Mesendoderm (in vitro differentiated cells): Measurements from ENCODE around the gene SH3GL3.

Source experiments
- DNase-seq: peaks from one replicate; pipeline ENCODE4 v3.0.0; 2013
- H2AK5ac ChIP-seq: 2 replicates; pipeline ENCODE4 v1.6.1; 2013; ENCODE audit warnings: low read length, inconsistent platforms
- H2BK120ac ChIP-seq: 2 replicates; pipeline ENCODE4 v1.6.1; 2013; ENCODE audit warnings: low read depth, mild to moderate bottlenecking, low read length, moderate library complexity, mixed read lengths
- H2BK15ac ChIP-seq: replicated peaks from 2 replicates; pipeline ENCODE4 v1.6.1; 2013; ENCODE audit warnings: low read depth, mild to moderate bottlenecking, moderate library complexity
- H2BK5ac ChIP-seq: 2 replicates; pipeline ENCODE4 v1.6.1; 2013; ENCODE audit warnings: low read length, inconsistent platforms
- H3K18ac ChIP-seq: 2 replicates; pipeline ENCODE4 v1.6.1; 2013; ENCODE audit warnings: mild to moderate bottlenecking, low read length, mixed read lengths
- H3K23ac ChIP-seq: one replicate; pipeline ENCODE4 v1.6.1; 2013; ENCODE audit warnings: low read length
- H3K27ac ChIP-seq: 2 replicates; pipeline ENCODE4 v1.5.1; 2013; ENCODE audit warnings: low read depth, mild to moderate bottlenecking, inconsistent platforms, low read length, moderate library complexity
- H3K27me3 ChIP-seq: 2 replicates; pipeline ENCODE4 v1.6.1; 2013; ENCODE audit warnings: low read length, control low read depth, mild to moderate bottlenecking, inconsistent platforms; ENCODE audit not compliant: insufficient read depth, poor library complexity
- H3K36me3 ChIP-seq: 2 replicates; pipeline ENCODE4 v1.6.1; 2013; ENCODE audit warnings: low read length, inconsistent platforms; ENCODE audit not compliant: control insufficient read depth, insufficient read depth
- H3K4ac ChIP-seq: one replicate; pipeline ENCODE4 v1.6.1; 2013; ENCODE audit warnings: low read depth, mild to moderate bottlenecking, low read length, moderate library complexity
- H3K4me1 ChIP-seq: 2 replicates; pipeline ENCODE4 v1.6.1; 2013; ENCODE audit warnings: low read depth, low read length, inconsistent platforms; ENCODE audit not compliant: control insufficient read depth
- H3K4me2 ChIP-seq: 2 replicates; pipeline ENCODE4 v1.6.1; 2013; ENCODE audit warnings: low read length
- H3K4me3 ChIP-seq: 2 replicates; pipeline ENCODE4 v1.5.1; 2013; ENCODE audit warnings: mild to moderate bottlenecking, low read length
- H3K56ac ChIP-seq: one replicate; pipeline ENCODE4 v1.6.1; 2013; ENCODE audit warnings: low read length
- H3K79me1 ChIP-seq: 2 replicates; pipeline ENCODE4 v1.6.1; 2013; ENCODE audit warnings: low read length, inconsistent platforms
- H3K79me2 ChIP-seq: 2 replicates; pipeline ENCODE4 v1.6.1; 2013; ENCODE audit warnings: mild to moderate bottlenecking, low read length; ENCODE audit not compliant: control insufficient read depth, insufficient read depth
- H3K9ac ChIP-seq: 2 replicates; pipeline ENCODE4 v1.6.1; 2013; ENCODE audit warnings: low read length, inconsistent platforms
- H4K5ac ChIP-seq: one replicate; pipeline ENCODE4 v1.6.1; 2013; ENCODE audit warnings: low read length
- H4K8ac ChIP-seq: one replicate; pipeline ENCODE4 v1.6.1; 2013; ENCODE audit warnings: low read depth, mild to moderate bottlenecking, control low read depth, low read length, moderate library complexity
- WGBS: extraction: QIAGEN DNeasy Blood & Tissue Kit; methylation state at CpG from one replicate; pipeline ENCODE4 v1.1.7; 2013; ENCODE audit warnings: low lambda C conversion rate, missing lambda C conversion rate; ENCODE audit not compliant: insufficient coverage; ENCODE audit errors: extremely low coverage; 5-methylcytosine and 5-hydroxymethylcytosine counted together

The SH3GL3 gene

GRCh38 chr15:83475551-83475950 lies 28.4 kb downstream of the SH3GL3 start:
- Histone ChIP-seq H2AK5ac (no peak overlapping the region), H3K4ac (no peak overlapping the region), H3K4me2 (no peak overlapping the region), H2BK120ac (no peak overlapping the region), H3K79me1 (peaks cover 10% of the 10 kb centered on the region), H3K27ac (no peak overlapping the region), H3K56ac (no peak overlapping the region), H3K18ac (no peak overlapping the region), H4K5ac (no peak overlapping the region), H2BK15ac (peak overlapping the region; percentile 25), H3K79me2 (peaks cover 4% of the 10 kb centered on the region), H3K9ac (no peak overlapping the region), H3K36me3 (no peaks in the 10 kb centered on the region), H4K8ac (no peak overlapping the region), H2BK5ac (no peak overlapping the region), H3K4me3 (no peak overlapping the region), H3K27me3 (no peaks in the 10 kb centered on the region), H3K4me1 (peaks cover 8% of the 10 kb centered on the region), H3K23ac (no peak overlapping the region)
- WGBS = no CpG with 5 or more reads among the region's 2 CpGs
- peak; percentile 95 for DNase-seq

GRCh38 chr15:83476066-83476465 lies 28.9 kb downstream of the SH3GL3 start:
- H3K36me3 ChIP-seq = no peaks in the 10 kb centered on the region
- no CpG with 5 or more reads among the region's 2 CpGs for WGBS
- H3K4me3 ChIP-seq = no peak overlapping the region
- H3K79me1 ChIP-seq = peaks cover 10% of the 10 kb centered on the region
- H3K4ac ChIP-seq = no peak overlapping the region
- H2BK15ac ChIP-seq = no peak overlapping the region
- no peak for DNase-seq
- no peak overlapping the region for H2BK120ac ChIP-seq
- no peak overlapping the region for H3K56ac ChIP-seq
- no peak overlapping the region for H3K4me2 ChIP-seq
- no peak overlapping the region for H3K27ac ChIP-seq
- H3K4me1 ChIP-seq = peaks cover 8% of the 10 kb centered on the region
- H3K79me2 ChIP-seq = peaks cover 4% of the 10 kb centered on the region
- no peaks in the 10 kb centered on the region for H3K27me3 ChIP-seq
- no peak overlapping the region for H3K23ac ChIP-seq
- H2AK5ac ChIP-seq = no peak overlapping the region
- no peak overlapping the region for H2BK5ac ChIP-seq
- no peak overlapping the region for H4K5ac ChIP-seq
- no peak overlapping the region for H4K8ac ChIP-seq
- no peak overlapping the region for H3K9ac ChIP-seq
- H3K18ac ChIP-seq = peak overlapping the region; percentile 78

- no peak overlapping the region for H3K27ac ChIP-seq
- no peak overlapping the region for H3K18ac ChIP-seq
- no peak overlapping the region for H3K23ac ChIP-seq
- H3K36me3 ChIP-seq = no peaks in the 10 kb centered on the region
- H2BK120ac ChIP-seq = peak overlapping the region; percentile 88
- no peaks in the 10 kb centered on the region for H3K27me3 ChIP-seq
- H3K79me2 ChIP-seq = peaks cover 4% of the 10 kb centered on the region
- no peak overlapping the region for H3K4ac ChIP-seq
- peaks cover 10% of the 10 kb centered on the region for H3K79me1 ChIP-seq
- no peak overlapping the region for H3K9ac ChIP-seq
- WGBS = no CpG with 5 or more reads among the region's 2 CpGs
- H2BK5ac ChIP-seq = peak overlapping the region; percentile 35
- H3K4me1 ChIP-seq = peaks cover 8% of the 10 kb centered on the region
- H4K5ac ChIP-seq = no peak overlapping the region
- H4K8ac ChIP-seq = no peak overlapping the region
- H2AK5ac ChIP-seq = peak overlapping the region; percentile 45
- no peak overlapping the region for H3K4me3 ChIP-seq
- DNase-seq = no peak
- no peak overlapping the region for H2BK15ac ChIP-seq
- no peak overlapping the region for H3K4me2 ChIP-seq
- peak overlapping the region; percentile 54 for H3K56ac ChIP-seq
Observed at GRCh38 chr15:83476708-83477107, 29.6 kb downstream of the SH3GL3 start.

- H3K18ac ChIP-seq = no peak overlapping the region
- no peaks in the 10 kb centered on the region for H3K36me3 ChIP-seq
- H4K8ac ChIP-seq = no peak overlapping the region
- no peak overlapping the region for H3K23ac ChIP-seq
- H3K79me2 ChIP-seq = peaks cover 4% of the 10 kb centered on the region
- H4K5ac ChIP-seq = no peak overlapping the region
- no peak overlapping the region for H3K4me2 ChIP-seq
- H3K27me3 ChIP-seq = no peaks in the 10 kb centered on the region
- no peak overlapping the region for H3K4me3 ChIP-seq
- no peak overlapping the region for H3K56ac ChIP-seq
- H3K4ac ChIP-seq = no peak overlapping the region
- H3K9ac ChIP-seq = no peak overlapping the region
- no peak overlapping the region for H2AK5ac ChIP-seq
- no peak overlapping the region for H2BK15ac ChIP-seq
- no peak overlapping the region for H3K27ac ChIP-seq
- H2BK120ac ChIP-seq = no peak overlapping the region
- DNase-seq = no peak
- peaks cover 8% of the 10 kb centered on the region for H3K4me1 ChIP-seq
- H3K79me1 ChIP-seq = peaks cover 10% of the 10 kb centered on the region
- H2BK5ac ChIP-seq = no peak overlapping the region
- no CpG with 5 or more reads among the region's 3 CpGs for WGBS
Observed at GRCh38 chr15:83477172-83477807, 30.1 kb downstream of the SH3GL3 start.

- Histone ChIP-seq H3K36me3 (no peaks in the 10 kb centered on the region), H2AK5ac (no peak overlapping the region), H4K5ac (no peak overlapping the region), H3K56ac (peak overlapping the region; percentile 37), H3K27me3 (no peaks in the 10 kb centered on the region), H3K4me3 (no peak overlapping the region), H3K4me2 (no peak overlapping the region), H3K79me1 (peaks cover 8% of the 10 kb centered on the region), H3K23ac (no peak overlapping the region), H2BK5ac (no peak overlapping the region), H3K4me1 (peaks cover 8% of the 10 kb centered on the region), H3K4ac (no peak overlapping the region), H2BK15ac (no peak overlapping the region), H2BK120ac (no peak overlapping the region), H4K8ac (no peak overlapping the region), H3K18ac (no peak overlapping the region), H3K9ac (peak overlapping the region; percentile 29), H3K27ac (no peak overlapping the region), H3K79me2 (peaks cover 4% of the 10 kb centered on the region)
- no CpG with 5 or more reads among the region's 5 CpGs for WGBS
- DNase-seq = no peak
Observed at GRCh38 chr15:83477808-83478537, 30.8 kb downstream of the SH3GL3 start.
